ENCODE data around the gene MRPL39. TPM values are rescaled to one million over a fixed set of nuclear protein-coding genes. Genes with fewer than 3 reads are reported as not detected.

The MRPL39 gene
- total and polyA plus RNA-seq, 2 of the 4 experiments (the other 2 are of a cell fraction): 15.2 to 20.6 TPM

DNA sequence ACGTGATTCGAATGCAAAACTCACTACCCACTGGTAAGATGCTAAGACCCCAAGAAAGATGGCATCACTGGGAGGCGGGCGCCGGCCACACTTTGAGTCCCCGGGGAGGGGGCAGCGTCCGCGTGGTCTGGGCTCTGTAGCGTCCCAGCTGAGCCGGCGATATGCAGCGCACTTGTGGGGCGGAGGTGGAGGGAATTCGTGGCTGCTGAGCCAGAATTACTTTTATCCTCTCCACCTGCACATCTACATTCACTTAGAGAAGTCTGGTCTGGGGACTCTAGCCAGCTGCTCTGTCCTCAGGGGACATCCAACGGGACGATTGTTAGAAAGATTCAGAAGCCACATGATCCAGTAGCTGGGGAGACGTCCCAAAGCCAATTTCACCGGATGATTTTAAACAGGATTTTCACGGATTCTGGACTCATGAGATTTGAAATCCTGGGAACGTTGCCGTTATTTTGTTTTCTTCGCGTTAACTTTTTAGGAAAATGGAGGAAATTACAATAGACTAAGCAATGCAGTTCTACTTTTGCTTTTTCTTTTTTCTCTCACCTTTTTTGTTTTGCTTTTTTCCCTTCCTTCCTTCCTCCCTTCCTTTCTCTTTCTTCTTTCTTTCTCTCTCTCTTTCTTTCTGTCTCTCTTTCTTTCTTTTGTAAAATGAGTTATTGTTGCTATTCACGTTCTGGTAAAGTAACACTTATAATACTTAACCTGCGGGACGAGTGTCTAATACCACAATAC, 33.1 kb upstream of the MRPL39 start:
- Histone ChIP-seq H3K4ac (ENCODE audit: low read depth, low read length) (no peak overlapping the region), H3K4me3 (ENCODE audit: insufficient read depth, low read depth, low read length) (peak overlapping the region; percentile 53), H2AFZ (replicated peaks; ENCODE audit: low read length, poor library complexity) (peak overlapping the region; percentile 92), H2BK120ac (ENCODE audit: low read depth, low read length) (no peak overlapping the region), H3K9me3 (ENCODE audit: control insufficient read depth, insufficient read depth, low read length) (no peaks in the 10 kb centered on the region), H2AK5ac (ENCODE audit: low read depth, low read length) (no peak overlapping the region), H3K4me1 (ENCODE audit: control insufficient read depth, insufficient read depth, low read length) (peaks cover 2% of the 10 kb centered on the region; the same call in 1 of the 2 replicates), H2BK15ac (ENCODE audit: low read depth, low read length) (no peak overlapping the region), H2AK9ac (replicated peaks; ENCODE audit: low read depth, low read length, poor library complexity) (peak overlapping the region; percentile 37), H2BK5ac (ENCODE audit: low read depth, low read length, poor library complexity, severe bottlenecking) (no peak overlapping the region), H3K9me1 (ENCODE audit: insufficient read depth, low read length) (no peaks in the 10 kb centered on the region), H4K20me1 (ENCODE audit: insufficient read depth, low read length) (no peaks in the 10 kb centered on the region), H3K9ac (ENCODE audit: low read depth, low read length) (no peak overlapping the region), H4K91ac (ENCODE audit: insufficient read depth, low read depth, low read length) (no peak overlapping the region), H3K36me3 (ENCODE audit: control insufficient read depth, insufficient read depth, low read length) (no peaks in the 10 kb centered on the region), H4K8ac (ENCODE audit: low read depth in 2 of 2, low read length in 2 of 2) (no peak overlapping the region), H3K4me2 (ENCODE audit: low read depth, low read length) (peak overlapping the region; percentile 80), H2BK20ac (ENCODE audit: low read depth, low read length) (no peak overlapping the region), H3K56ac (ENCODE audit: extremely low read depth, insufficient read depth, low read length) (no peak overlapping the region), H3K79me1 (ENCODE audit: low read depth in 1 of 2, low read length in 2 of 2) (no peaks in the 10 kb centered on the region), H3K14ac (replicated peaks; ENCODE audit: low read depth, low read length) (no peak overlapping the region), H4K5ac (ENCODE audit: low read depth, low read length) (no peak overlapping the region), H3K23ac (ENCODE audit: low read depth, low read length) (no peak overlapping the region), H3K27me3 (ENCODE audit: control insufficient read depth, insufficient read depth, low read length) (peaks cover 12% of the 10 kb centered on the region), H3K27ac (ENCODE audit: insufficient read depth, low read length) (no peak overlapping the region), H3K18ac (ENCODE audit: low read depth, low read length) (no peak overlapping the region)
- DNase-seq: no peak
- intact Hi-C loops (cut with micrococcal nuclease): no loop called here
- ChIA-PET POLR2A (ENCODE audit: unreplicated experiment) (no interaction called here), CTCF (no interaction called here)
- WGBS, 2 experiments (ENCODE audit: extremely low coverage in 2 of 2, insufficient read length in 1 of 2): 7% methylated on average over 3 of the region's 27 CpGs; no CpG with 5 or more reads in 1 of the 2 experiments
- in situ Hi-C loops (cut with MboI; ENCODE audit: low sequenced_read_pairs): no loop called here
- peak; percentile 10; the same call in 1 of the 2 replicates for ATAC-seq (ENCODE audit: low read depth)
- BruUV-seq (replicated peaks): no TSS peak
- dilution Hi-C loops (cut with HindIII; ENCODE audit: low sequenced_read_pairs, unreplicated experiment): no loop called here
- TF ChIP-seq, protein P1, sequence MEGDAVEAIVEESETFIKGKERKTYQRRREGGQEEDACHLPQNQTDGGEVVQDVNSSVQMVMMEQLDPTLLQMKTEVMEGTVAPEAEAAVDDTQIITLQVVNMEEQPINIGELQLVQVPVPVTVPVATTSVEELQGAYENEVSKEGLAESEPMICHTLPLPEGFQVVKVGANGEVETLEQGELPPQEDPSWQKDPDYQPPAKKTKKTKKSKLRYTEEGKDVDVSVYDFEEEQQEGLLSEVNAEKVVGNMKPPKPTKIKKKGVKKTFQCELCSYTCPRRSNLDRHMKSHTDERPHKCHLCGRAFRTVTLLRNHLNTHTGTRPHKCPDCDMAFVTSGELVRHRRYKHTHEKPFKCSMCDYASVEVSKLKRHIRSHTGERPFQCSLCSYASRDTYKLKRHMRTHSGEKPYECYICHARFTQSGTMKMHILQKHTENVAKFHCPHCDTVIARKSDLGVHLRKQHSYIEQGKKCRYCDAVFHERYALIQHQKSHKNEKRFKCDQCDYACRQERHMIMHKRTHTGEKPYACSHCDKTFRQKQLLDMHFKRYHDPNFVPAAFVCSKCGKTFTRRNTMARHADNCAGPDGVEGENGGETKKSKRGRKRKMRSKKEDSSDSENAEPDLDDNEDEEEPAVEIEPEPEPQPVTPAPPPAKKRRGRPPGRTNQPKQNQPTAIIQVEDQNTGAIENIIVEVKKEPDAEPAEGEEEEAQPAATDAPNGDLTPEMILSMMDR (conservative IDR thresholded peaks at IDR 0.05; ENCODE audit: low read depth, low read length): no peak
- TF ChIP-seq ELK1 (IDR thresholded peaks at IDR 0.05; ENCODE audit: borderline replicate concordance, low read depth, low read length) (no peak), BHLHE40 (IDR thresholded peaks at IDR 0.05; ENCODE audit: low read depth, low read length) (no peak), RAD21 (IDR thresholded peaks at IDR 0.05; ENCODE audit: low read length) (no peak), RFX5 (IDR thresholded peaks at IDR 0.05; ENCODE audit: low read depth, low read length) (no peak), SMC3 (IDR thresholded peaks at IDR 0.05; ENCODE audit: low read depth, low read length) (no peak), CEBPB (IDR thresholded peaks at IDR 0.05; ENCODE audit: low read depth, low read length) (no peak), RCOR1 (IDR thresholded peaks at IDR 0.05; ENCODE audit: insufficient replicate concordance, low read length) (no peak), MAZ (IDR thresholded peaks at IDR 0.05; ENCODE audit: borderline replicate concordance, low read depth, low read length) (no peak), MAFK (IDR thresholded peaks at IDR 0.05; ENCODE audit: low read depth, low read length) (no peak), POLR2A (IDR thresholded peaks at IDR 0.05; ENCODE audit: low read depth, low read length) (no peak), USF2 (IDR thresholded peaks at IDR 0.05; ENCODE audit: low read depth, low read length) (no peak), FOS (IDR thresholded peaks at IDR 0.05; ENCODE audit: low read depth, low read length) (no peak), CHD1 (IDR thresholded peaks at IDR 0.05; ENCODE audit: low read depth, low read length) (no peak), MXI1 (IDR thresholded peaks at IDR 0.05; ENCODE audit: borderline replicate concordance, low read depth, low read length) (no peak)
